IPS DF 19.7 (cell line): Measurements from ENCODE around the gene DOCK2.

Experiments used
- DNase-seq: peaks from one replicate; pipeline ENCODE4 v3.0.0-alpha.2; 2013; ENCODE audit warnings: low read depth, low spot score

The DOCK2 gene

DNA sequence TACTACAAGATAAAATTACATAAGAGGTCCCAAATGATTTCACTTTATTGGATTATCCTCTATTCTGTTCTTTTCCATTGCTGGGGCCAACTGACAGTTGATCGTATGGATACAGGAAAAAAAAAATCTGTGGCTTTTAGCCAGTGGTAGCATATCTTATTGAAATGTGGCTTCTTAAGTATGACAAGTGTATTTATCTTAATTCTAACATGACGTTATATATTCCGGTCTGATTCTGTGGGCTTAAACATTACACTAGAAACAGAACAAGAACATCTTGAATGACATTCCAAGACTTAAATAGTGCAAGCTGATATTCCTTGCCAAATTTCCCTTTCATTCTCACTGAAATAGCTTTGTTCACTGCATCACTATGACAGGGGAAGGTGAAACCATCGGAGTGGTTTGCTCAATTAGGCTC lies 225.3 kb downstream of the DOCK2 start:
- no peak for DNase-seq

DNA sequence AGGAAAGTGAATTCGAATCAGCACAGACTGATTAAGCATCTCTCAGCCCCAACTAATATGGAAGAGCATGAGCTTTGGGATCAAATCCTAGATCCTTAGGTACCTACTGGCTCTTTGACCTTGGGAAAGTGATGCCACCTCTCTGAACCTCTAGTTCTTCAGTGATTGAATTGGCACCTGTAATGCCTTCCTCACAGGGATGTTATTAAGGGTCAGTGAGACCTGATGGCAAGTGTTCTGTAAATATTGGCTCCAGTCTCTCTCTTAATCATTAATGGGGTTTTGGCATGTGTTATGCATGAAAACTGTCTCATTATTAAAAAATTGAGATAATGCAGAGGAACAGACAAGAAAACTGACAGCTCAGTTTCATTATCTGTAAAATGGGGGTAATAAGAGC lies 227.4 kb downstream of the DOCK2 start:
- no peak for DNase-seq

DNA sequence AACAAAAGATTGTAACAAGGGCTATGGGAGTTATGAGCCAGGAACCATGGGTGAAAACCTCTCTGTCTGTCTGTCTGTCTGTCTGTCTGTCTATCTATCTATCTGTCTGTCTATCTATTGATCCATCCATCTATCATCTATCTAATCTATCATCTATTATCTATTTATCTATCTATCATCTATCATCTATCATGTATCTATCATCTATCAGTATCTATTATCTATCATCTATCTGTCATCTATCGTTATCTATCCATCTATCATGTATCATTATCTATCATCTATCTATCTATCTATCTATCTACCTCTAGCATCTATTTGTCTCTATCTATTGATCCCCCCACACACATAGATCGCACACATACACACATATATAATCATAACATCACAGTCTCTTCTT lies 230.3 kb downstream of the DOCK2 start:
- no peak for DNase-seq

DNA sequence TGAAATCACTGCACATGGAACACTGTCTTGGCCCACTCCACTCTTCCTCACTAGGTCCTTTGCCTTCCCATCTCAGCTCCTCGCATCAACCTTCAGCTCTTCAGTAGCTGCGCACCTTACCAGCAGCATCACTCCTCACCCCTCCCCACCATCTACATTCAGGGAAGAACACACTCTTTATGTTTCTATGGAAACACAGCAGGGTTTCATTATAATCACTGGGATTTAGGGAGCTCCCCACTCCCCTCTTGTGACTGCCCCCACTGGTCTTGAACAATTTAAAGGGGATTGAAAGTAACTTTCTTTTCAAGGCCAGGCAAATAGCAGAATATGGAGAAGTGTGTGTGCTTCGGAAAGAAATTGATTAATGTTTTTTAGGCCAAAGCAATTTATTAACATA lies 232.0 kb downstream of the DOCK2 start:
- DNase-seq: no peak

DNA sequence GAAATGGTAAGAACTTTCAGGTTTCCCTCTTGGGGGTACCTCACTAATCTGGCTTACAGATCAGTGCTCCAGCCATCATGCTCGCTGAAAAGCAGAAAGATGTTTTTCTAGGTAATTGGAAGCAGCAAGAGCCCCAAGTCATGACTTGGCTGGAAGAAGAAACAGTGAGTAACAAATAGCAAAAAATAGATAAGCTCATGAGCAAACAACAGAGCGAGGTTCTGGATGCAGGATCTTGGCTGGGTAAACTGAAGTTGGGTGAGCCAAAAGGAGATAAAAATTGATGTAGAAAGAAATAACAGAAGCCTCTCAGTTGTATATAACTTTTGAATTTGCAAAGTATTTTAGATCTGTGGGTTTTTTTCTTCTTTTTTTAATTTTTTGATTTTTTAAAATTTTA lies 233.1 kb downstream of the DOCK2 start:
- DNase-seq: no peak

DNA sequence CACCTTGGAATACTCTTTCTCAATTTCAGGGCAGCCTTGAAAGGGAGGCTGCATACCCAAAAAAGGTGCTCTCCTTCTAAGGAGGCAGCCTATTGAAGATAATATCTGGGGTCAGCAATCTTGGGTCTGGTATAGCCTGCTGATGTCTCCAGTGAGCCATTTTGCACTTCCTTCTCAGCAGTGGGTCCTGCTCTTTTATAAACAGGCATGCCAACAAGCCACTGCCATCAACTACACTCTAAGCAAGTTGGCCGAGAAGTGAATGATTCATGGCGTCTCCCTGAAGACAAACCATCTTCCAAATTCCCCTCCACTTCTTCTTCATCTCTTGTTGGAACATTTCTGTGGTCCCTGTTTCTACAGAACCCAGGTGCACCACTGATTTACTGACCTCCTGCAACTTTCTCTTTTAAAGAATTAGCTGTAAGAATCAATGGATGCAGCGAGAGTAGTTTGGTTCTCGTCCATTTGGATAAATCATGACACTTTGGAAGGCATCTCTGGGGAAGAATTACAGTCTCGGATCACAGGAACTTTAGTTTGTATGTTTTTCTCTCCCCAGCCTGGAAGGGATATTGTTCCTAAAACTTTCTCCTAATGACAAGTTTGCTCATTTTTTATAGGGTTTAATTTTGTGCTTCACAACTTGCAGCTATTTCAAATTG lies 234.9 kb downstream of the DOCK2 start:
- DNase-seq: no peak

DNA sequence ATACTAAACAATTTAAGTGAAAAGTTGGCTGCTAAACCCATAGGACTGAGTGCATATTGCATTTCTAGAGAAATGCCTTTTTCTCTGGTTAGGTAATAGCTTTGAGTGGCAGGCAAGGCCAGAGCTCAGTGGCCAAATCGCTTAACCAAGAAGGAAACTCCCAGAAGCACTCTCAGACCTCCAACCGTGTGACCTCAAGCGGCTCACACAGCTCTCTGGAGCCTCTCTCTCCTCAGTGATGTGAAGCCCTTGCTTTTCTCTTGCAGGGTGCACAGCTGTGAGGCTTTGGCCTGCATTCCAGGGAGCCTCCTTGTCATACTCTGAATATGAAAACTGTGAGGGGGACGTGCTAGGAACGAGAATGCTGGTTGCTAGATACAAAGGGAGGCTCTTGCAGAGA lies 236.6 kb downstream of the DOCK2 start:
- no peak for DNase-seq

DNA sequence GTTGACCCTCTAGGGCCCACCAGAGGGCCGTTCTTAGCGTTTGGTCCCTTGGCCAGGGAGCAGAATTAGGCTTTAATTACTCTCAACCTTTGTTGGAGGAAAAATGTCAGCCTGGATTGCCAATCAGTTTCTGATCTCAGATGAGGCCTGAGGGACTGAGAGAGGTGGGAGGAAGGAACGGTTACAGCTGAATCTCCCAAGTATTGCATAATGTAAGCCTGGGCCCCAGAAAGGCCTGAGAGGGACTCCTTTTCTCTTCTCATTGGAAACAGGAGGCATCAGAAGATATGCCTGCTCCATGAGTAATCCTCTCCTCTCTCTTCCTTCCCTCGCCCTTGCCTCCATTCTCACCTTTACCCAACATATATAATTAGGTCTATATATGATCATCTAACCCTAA lies 237.5 kb downstream of the DOCK2 start:
- DNase-seq: no peak

DNA sequence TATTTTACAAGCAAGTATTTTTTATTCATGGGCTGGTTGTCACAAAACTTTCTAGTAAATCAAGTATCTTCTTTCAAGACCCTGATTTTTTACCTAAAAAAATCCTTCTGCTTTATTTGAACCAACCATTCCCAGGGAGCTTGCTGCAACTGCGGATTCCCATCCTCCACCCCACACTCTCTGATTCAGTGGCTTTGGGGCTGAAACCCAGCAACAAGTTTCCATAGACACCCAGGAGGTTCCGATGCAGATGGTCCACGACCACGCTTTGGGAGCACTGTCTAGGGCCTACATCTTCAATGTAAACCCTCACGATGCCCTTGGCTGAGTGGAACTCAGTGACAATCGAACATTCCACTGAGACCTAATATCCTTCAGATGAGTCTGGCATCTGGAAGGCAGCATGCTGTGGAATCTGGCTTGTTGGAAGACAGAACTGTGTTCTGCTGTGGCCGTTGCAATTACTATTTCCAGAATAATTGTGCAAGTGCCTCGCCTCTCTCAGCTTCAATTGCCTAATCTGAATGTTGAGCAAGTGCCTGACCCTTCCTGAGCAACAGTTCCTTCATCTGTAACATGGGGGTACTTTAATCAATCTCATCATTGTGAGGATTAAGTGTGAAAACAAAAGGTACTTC lies 238.1 kb downstream of the DOCK2 start:
- DNase-seq: no peak

DNA sequence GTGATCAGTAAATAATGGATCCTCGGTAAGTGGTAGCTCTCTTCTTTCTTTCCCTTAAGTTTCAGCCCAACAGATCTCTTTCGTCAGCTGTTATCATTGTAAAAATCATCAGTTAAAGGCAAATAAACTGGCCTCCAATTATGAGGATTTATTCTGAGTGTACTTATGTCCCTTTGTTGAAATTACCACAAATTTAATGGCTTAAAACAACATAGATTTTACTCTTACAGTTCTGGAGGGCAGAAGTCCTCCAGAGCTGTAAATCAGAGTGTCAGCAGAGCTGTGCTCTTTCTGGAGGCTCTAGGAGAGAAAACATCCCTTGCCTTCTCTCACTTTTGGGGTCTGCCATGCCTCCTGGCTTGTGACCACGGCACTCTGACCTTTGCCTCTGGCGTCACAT lies 238.7 kb downstream of the DOCK2 start:
- DNase-seq: no peak

DNA sequence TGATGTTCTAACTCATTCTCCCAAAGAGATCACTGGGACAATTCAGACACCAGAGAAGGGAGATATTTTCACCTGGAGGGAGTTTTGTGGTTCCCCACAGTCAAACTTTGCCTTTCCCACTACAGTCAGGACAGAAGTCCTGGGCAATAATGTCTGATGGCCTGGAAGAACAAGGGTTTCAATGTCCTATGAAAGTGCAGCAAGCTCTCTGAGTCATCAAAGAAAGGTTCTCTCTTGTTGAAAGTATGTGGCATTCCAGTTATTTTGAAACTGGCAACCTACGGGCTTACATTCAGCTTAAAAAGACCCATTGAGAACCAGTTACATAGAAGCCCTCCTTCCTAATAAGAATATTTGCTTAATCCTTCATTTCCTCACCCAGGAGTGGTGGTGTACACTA lies 239.3 kb downstream of the DOCK2 start:
- DNase-seq: no peak

DNA sequence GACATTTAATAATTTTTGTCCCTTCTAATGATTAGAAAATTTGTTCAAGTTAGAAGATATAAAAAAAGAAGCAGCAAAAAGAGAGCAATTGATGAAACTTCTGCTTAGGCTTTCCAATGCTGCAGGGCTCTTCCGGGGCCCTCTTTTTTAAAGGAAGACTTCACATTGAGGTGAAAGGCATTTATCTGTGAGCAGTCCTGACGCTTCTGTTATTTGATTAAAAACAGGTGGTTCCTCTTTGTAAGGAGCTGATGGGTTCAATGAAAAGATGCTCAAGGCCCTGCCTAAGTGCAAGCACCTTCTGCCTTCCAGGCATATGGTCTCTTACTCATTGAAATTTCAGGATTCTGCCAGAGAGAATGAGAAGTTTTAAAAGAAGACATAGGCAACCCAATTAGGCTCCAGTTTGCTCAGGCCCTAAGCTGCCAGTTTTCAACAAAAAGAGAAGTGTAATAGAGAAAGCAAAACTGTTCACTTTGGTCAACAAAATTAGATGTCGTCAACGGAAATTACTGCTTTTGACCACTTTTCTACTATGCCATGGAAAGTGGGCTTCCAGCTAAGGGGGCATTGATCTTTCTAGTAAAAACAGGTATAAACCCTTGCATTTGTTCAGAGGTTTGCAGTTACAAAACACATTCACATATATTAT lies 243.1 kb downstream of the DOCK2 start:
- DNase-seq: no peak

DNA sequence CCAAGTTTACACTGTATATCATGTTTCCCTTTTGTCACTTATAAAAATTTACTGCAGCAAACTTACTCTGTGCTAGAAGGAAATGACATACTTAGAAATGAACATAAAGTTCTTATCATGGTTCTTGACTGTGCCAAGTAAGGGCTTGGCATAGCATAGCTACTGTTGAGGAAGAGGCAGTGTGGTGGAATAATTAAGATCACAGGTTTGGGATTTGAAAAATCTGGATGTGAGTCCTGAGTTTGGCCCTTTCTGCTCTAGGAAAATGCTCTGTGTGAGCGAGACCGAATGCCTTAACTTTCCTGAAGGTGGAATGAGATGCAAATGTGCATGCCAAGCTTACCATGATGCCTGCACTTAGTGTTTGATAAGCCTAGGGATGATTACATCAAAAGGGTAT lies 243.7 kb downstream of the DOCK2 start:
- no peak for DNase-seq

DNA sequence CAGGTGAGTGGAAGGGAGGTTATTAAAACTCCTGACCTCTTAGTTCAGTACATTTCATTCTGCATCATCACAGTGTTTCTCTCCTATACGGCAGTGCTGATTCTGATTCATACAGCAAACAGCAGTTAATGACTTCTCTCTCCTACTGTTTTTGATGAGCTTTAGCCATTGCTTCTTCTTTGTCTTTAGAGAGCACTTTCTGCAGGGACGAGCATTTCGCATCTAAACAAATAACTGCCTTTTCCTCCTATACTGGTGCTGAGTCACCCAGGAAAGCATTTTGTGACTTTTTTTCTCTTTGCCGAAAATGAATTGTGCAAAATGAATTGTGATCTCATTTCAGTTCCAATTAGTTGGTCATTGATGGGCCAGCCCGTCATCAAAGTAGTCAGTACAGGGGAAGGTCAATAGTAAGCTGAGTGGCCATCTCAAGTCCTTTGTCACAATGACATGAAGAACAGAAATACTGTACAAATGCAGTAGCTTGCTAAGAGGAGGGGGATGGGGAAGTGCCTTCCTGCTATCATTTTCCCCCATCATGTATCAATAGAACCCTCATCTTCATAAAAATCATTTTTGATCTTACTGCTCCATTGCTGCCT lies 244.7 kb downstream of the DOCK2 start:
- DNase-seq: no peak

DNA sequence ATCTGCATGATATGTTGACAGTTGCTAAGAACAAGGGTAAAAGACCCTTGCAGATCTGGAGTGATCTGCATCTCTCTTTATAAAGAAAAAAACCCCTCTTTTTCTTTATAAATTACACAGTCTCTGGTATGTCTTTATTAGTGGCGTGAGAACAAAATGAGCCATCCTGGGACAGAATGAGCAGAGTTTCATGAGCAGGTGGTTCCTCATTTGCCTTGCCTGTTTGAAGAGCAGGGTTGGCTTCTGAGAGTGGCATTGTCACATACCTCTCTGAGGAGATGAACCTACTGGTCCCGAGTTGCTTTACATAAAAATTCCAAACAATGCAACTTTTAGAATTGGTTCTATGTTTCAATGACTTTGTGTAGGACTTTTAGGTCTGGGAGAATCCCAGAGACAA lies 249.0 kb downstream of the DOCK2 start:
- DNase-seq: no peak

DNA sequence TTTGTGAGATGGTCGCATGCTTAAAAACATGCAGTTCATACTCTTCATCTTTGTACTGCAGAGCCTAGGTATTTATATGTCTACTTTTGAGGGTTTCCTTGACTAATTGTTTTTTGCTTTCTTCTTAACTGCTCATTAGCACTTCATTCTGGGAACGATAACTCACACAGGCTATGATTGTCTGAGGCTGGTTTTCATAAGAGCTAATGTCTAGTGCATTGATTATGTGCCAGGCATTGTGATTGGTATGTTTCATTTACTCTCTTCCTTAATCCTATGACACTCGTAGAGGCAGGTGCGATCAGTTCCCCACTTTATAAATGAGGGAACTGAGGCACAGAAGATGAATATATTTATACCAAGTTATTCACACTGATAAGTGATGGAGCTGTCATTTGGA lies 249.6 kb downstream of the DOCK2 start:
- DNase-seq: no peak

DNA sequence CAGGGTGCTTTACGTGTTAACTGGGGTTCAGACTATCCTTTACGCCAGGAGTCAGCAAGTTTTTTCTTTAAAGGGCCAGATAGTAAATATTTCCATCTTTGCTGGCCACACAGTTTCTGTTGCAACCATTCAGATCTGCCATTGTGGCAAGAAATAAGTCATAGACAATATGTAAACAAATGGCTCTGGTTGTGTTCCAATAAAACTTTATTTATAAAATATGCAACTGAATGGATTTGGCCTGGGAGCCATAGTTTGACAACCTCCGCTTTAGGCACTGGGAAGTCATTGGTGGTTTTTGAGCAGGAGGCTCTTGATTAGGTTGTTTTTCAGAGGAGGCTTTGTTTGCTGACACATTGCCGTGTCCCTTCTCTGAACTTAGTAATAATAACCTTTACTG lies 252.5 kb downstream of the DOCK2 start:
- DNase-seq: no peak

DNA sequence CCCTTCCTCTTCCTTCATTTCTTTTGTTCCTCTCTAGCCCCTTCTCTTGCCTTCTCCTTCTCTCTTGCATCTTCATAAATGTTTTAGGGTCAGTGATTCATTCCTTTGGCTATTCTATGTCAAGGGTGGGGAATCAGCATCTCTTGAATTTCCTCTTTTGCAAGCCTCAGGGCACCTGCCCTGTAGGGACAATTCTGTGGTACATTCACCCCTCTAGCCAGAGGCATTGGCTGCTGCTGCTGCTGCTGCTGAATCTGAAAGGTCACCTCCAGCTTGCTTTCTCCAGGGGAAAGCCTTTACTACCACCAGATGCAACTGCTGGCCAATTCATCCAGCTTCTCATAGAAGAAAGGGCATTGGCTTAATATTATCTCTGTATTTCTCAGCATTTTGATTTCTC lies 255.9 kb downstream of the DOCK2 start:
- no peak for DNase-seq

DNA sequence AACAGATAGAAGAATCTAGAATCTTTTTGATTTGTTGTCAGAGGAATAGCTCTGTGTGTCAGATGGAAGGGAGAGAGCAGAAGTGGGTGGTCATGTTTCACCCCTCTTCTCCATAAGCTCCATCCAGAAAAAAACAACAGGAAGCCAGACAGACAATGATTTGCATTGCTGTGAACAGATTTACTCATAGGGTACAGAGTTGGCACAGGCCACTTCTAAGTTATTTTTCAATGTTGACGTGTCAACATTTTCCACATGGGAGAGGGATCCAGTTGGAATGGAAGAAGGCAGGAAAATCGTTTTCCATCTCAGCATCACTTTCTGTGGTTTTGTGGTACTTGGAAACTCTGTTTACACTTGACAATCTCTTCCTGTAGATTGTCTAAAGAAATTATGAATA lies 256.5 kb downstream of the DOCK2 start:
- DNase-seq: no peak

DNA sequence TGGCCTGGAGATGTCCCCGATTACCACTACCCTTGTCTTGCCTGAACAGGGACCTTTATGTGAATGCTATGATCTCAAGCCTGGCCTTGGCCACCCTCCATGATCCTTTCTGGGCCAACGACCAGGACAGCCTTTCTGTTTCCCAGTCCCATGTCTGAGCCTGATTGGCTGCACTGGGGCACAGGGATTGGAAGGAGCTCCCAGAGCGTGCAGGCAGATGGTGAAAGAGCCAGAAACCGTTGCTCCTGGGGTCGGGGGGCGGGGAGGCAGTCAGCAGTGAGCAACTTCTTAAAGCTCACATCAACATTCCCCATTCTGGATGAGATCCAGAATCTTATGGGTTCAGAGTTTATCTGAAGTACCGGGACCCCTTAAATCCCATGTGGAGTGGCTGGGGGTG lies 258.9 kb downstream of the DOCK2 start:
- DNase-seq: no peak

DNA sequence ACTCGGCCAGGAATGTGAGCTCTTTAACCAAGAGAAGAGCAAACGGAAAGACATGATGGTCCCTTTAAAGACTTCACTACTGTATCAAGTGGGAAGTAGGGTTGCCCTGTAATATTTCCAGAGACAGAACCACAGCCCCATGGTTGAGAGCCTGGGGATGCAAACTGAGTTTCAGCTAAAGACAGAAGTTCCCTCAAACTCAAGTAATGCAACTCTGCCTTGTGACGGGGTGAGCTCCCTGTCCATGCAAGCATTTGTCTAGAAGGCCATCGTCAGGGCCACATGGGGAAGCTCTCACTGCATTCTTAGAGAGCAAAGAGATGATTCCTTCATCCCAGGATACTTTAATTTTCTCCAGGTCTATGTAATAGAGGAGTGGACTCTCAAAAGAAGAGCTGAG lies 260.4 kb downstream of the DOCK2 start:
- DNase-seq: no peak

DNA sequence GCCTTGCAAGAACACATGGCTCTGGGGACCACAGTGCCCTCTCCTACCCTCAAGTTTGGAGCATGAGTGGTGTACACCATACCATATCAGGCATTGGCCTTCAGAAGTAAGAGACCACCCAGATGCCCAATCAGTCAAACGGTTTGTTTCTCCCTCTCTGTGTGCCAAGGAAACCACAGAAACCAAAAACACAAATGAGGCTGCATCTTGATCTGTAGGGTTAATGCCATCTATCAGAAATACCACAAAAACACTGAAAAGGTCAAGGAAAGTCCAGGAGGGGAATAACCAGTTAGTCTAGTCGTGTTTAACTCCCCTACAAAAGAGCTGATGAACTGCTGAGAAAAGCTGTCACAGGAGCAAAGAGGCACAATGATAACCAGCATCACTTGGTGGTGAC lies 264.8 kb downstream of the DOCK2 start:
- no peak for DNase-seq

DNA sequence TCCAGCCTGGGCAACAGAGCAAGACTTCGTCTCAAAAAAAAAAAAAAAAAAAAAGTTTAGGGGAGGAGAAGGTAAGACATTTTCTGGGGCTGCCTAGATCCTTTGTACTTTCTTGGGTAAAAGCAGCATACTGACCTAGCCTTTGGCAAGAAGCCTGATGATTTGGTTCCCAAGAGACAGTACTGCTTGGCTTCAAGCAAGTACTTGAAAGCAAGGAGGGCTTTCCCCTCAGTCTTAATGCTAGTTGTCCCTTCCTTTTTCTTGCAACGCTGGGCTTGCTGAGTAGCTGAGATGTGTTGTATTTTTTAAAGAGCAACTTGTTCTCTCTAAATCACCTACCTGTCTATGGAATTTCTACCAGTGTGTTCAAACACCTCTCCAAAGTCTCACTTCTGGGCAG lies 267.0 kb downstream of the DOCK2 start:
- DNase-seq: no peak
